ENCODE measurements around the gene ERC2.

ERC2 gene

GRCh38 chr3:56183529-56183928 lies 284.7 kb downstream of the ERC2 start:
- TF ChIP-seq CTCF (IDR thresholded peaks at IDR 0.05), result no peak

GRCh38 chr3:56180433-56180832 lies 287.8 kb downstream of the ERC2 start:
- no peak for TF ChIP-seq CTCF (IDR thresholded peaks at IDR 0.05)

- TF ChIP-seq CTCF (IDR thresholded peaks at IDR 0.05), result no peak
These were observed 294.7 kb downstream of the ERC2 start for GRCh38 chr3:56173601-56174000.

- TF ChIP-seq CTCF (IDR thresholded peaks at IDR 0.05), result no peak
These were observed 303.8 kb downstream of the ERC2 start for GRCh38 chr3:56164436-56164835.

GRCh38 chr3:56157693-56158362 lies 310.4 kb downstream of the ERC2 start:
- no peak for TF ChIP-seq CTCF (IDR thresholded peaks at IDR 0.05)

- TF ChIP-seq CTCF (IDR thresholded peaks at IDR 0.05), result no peak
These were observed 314.0 kb downstream of the ERC2 start for GRCh38 chr3:56154297-56154696.

- no peak for TF ChIP-seq CTCF (IDR thresholded peaks at IDR 0.05)
These were observed 320.9 kb downstream of the ERC2 start for GRCh38 chr3:56147354-56147753.

GRCh38 chr3:56145410-56145809 lies 322.9 kb downstream of the ERC2 start:
- TF ChIP-seq CTCF (IDR thresholded peaks at IDR 0.05), result no peak
